Fibroblast of villous mesenchyme (primary cell): ENCODE measurements around the gene RANBP17. TPM values are rescaled to one million over a fixed set of nuclear protein-coding genes. Genes with fewer than 3 reads are reported as not detected.

ENCODE experiments used
- DNase-seq: peaks from one replicate; pipeline ENCODE4 v3.0.0-alpha.2; 2010; ENCODE audit warnings: low read depth
- H3K4me3 ChIP-seq: 2 replicates; pipeline ENCODE4 v1.5.1; 2011; ENCODE audit warnings: low read depth, mild to moderate bottlenecking, low read length
- total RNA-seq: library from RNA; depleted of rRNA; stranded (reverse); fragments of >200 nt; gene quantifications from 2 replicates; pipeline ENCODE4 v1.2.3, GENCODE V29; 2012
- TF ChIP-seq, protein P1 (sequence below): IDR thresholded peaks from 2 replicates; pipeline ENCODE4 v1.5.1; 2012; ENCODE audit warnings: low read depth, mild to moderate bottlenecking, low read length; ENCODE audit not compliant: insufficient read depth

RANBP17 gene
- total RNA-seq, 1 donor: 33.7 TPM

DNA sequence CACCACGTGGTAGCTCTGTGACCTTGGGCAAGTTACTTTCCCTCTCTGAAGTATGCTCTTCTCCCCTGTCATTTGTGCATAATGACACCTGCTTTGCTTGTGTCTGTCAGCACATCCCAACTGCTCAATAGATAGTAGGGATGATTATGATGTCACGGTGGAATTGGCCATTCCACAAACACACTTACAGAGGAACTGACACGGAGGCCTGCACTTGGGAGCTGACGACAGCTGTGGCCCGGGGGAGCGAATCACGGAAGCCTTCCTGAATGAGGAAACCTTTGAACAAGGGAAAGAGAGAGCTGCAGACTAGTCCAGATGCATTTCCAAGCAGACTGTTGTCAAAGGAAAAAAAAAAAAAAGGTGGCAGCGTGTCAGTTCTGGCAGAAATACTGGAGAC, 468.2 kb downstream of the RANBP17 start:
- H3K4me3 ChIP-seq: no peak overlapping the region
- TF ChIP-seq, protein P1, sequence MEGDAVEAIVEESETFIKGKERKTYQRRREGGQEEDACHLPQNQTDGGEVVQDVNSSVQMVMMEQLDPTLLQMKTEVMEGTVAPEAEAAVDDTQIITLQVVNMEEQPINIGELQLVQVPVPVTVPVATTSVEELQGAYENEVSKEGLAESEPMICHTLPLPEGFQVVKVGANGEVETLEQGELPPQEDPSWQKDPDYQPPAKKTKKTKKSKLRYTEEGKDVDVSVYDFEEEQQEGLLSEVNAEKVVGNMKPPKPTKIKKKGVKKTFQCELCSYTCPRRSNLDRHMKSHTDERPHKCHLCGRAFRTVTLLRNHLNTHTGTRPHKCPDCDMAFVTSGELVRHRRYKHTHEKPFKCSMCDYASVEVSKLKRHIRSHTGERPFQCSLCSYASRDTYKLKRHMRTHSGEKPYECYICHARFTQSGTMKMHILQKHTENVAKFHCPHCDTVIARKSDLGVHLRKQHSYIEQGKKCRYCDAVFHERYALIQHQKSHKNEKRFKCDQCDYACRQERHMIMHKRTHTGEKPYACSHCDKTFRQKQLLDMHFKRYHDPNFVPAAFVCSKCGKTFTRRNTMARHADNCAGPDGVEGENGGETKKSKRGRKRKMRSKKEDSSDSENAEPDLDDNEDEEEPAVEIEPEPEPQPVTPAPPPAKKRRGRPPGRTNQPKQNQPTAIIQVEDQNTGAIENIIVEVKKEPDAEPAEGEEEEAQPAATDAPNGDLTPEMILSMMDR: no peak
- DNase-seq: no peak

DNA sequence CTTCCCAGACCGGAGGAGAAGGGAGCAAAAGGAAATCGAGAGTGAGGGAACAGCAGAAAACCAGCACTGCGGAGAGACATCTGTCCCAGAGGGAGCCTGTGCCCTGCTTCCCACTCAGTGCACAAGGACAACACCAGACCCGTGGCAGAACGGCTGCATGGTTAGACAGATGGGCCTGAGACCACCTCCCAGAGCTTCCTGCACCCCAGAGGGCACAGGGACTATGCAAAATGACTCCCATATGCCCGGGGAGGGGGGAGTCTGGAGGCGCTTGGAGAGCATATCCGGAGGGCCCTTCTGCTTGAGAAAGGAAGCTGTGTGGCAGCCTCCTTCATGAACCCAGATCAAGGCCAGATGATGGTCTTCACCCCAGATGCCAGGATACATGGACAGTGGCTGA, 473.8 kb downstream of the RANBP17 start:
- no peak overlapping the region for H3K4me3 ChIP-seq
- no peak for DNase-seq
- TF ChIP-seq, protein P1: no peak

DNA sequence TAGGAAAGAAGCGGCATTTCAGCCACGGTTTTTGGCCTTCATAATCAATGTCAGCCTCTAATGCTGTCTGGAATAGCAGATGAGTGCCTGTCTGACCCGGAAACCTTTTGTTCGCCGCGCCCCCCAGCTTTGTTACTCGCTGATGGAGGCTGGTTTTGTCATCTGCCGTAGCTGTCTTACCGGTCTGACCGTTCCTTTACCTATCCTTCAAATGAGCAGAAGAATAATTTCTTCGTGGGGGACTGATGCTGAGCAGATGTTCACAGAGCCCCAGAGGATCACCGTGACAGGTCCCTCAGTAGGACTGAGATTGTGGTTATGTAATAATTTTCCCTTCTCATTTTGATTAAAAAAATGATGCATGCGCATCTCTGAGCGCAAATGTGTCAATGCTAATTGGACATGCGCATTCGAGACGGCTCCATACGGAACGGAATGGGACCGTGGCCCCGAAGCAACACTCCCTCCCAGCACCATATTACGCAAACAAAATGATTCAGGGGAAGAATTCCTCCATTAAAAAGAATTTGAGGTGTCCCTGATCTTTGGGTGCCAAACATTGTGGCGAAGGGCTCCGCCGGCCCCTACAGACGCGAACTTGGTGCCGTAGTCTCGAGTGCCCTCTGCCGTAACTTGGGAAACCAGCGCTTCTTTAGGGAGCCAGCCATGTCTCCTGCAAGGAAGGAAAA, 474.8 kb downstream of the RANBP17 start:
- peak overlapping the region; percentile 65 for H3K4me3 ChIP-seq
- TF ChIP-seq, protein P1: peak; percentile 79
- peak; percentile 67 for DNase-seq

DNA sequence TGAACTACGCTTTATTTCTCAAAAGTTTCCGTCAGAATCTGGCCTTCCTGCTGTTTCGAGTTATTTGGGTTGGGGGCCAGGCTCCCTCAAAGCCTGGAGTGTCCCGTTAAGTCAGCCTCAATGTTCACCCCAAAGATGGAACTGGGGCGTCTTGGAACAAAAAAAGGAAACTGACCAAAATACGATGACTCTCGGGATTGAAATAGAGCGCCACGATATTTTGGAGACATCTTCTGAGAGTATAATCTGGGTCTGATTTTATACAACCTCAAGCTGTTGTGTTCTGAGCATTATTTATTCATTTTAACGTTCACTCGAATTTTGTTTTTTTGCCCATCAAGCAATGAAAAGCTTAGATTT, 475.4 kb downstream of the RANBP17 start:
- TF ChIP-seq, protein P1: no peak
- no peak for DNase-seq
- H3K4me3 ChIP-seq: peak overlapping the region; percentile 65

DNA sequence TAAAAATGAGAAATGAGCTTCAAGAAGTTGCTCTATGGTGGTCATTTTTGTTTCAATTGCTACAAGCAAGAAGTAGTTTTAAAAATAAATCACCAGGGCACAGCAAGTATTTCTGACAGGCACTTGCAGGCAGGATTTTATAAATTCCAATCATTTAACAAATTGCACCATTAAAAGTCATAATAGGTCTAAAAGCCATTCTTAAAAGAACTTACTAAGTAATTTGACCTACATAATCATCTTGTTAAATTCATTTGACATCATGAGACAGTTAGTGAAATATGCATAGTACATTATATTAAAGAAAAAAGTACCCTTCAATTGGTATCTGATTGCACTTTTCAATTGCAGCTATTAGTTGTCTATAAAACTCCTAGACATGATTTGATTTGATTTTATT, 478.2 kb downstream of the RANBP17 start:
- TF ChIP-seq, protein P1: no peak
- no peak for DNase-seq
- no peak overlapping the region for H3K4me3 ChIP-seq

DNA sequence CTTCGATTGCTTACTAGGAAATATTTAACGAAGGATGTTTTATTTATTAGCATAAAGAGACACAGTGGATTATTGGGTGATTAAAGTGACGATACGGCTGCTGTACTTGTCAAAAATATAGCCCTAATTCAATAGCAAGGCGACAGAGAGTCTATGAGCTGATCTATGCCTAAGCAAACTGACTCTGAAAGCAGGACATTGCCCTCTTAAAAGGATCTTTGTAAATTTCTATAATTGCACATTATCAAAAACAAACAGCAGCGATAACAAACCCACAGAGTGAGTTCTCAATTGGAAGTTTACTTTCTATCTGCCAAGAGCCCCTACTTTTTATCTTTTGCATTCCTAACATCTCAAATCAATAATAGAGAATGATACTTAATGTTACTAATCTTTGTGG, 478.7 kb downstream of the RANBP17 start:
- TF ChIP-seq, protein P1: no peak
- H3K4me3 ChIP-seq: no peak overlapping the region
- DNase-seq: no peak
